ENCODE measurements around the gene GET3.

- TF ChIP-seq POLR2A (IDR thresholded peaks at IDR 0.05; ENCODE audit: low read depth, low read length) = no peak
- no peak for TF ChIP-seq POLR2AphosphoS5 (IDR thresholded peaks at IDR 0.05; ENCODE audit: low read depth, low read length)
Observed at GRCh38 chr19:12783291-12783848, 46.1 kb downstream of the GET3 start.
